Activated CD8-positive, alpha-beta T cell treated with anti-CD3 and anti-CD28 coated beads for 36 hours (primary cell): Measurements from ENCODE around the gene NUTM1. TPM values are rescaled to one million over a fixed set of nuclear protein-coding genes. Genes with fewer than 3 reads are reported as not detected.
"Not testable (repeated sequence)": the region's sequence is repeated elsewhere in the genome, so short reads cannot be mapped to it uniquely, and the experiment has no call there.

Source experiments
- ATAC-seq: fragments of 200-7000 bp; cut with Tn5 transposase; one replicate; pipeline ENCODE4 v1.10.0; 2021; ENCODE audit warnings: mild to moderate bottlenecking, moderate library complexity
- CTCF ChIA-PET: fragments of 350-600 bp; sonication (Branson Sonifier 250); formaldehyde crosslinking; loops from one replicate; lab custom pipeline; 2021; ENCODE audit warnings: antibody characterized with exemption; lab: Charles Lee
- POLR2A ChIA-PET: fragments of 350-600 bp; sonication (Branson Sonifier 250); formaldehyde crosslinking; loops from one replicate; lab custom pipeline; 2021; ENCODE audit warnings: antibody characterized with exemption; lab: Charles Lee
- DNase-seq: peaks from one replicate; pipeline ENCODE4 v3.0.0-alpha.2; 2020
- H3K27ac Mint-ChIP-seq: one replicate; pipeline ENCODE4 v1.8.0; 2021; ENCODE audit warnings: mild to moderate bottlenecking, mixed read lengths
- H3K27me3 Mint-ChIP-seq: one replicate; pipeline ENCODE4 v1.8.0; 2021; ENCODE audit warnings: mixed read lengths
- H3K36me3 Mint-ChIP-seq: one replicate; pipeline ENCODE4 v1.8.0; 2021; ENCODE audit warnings: low read depth, mixed read lengths
- H3K4me1 Mint-ChIP-seq: one replicate; pipeline ENCODE4 v1.8.0; 2021; ENCODE audit warnings: low read depth, mixed read lengths
- H3K4me3 Mint-ChIP-seq: one replicate; pipeline ENCODE4 v1.8.0; 2021; ENCODE audit warnings: mild to moderate bottlenecking, moderate library complexity, mixed read lengths
- H3K9me3 Mint-ChIP-seq: one replicate; pipeline ENCODE4 v1.8.0; 2021; ENCODE audit warnings: mixed read lengths
- intact Hi-C: fragments of 100-400 bp; cut with micrococcal nuclease; formaldehyde crosslinking; loops from one replicate; pipeline ENCODE4 v1.10.0; 2022
- total RNA-seq, 2 experiments: library from RNA; stranded (reverse); gene quantifications; one replicate each; pipeline ENCODE4 v1.2.3, GENCODE V29; 2021
- TF ChIP-seq, protein P1 (sequence below): fragments of 200-600 bp; IDR thresholded peaks from one replicate; pipeline ENCODE4 v1.8.0; 2022; ENCODE audit warnings: antibody characterized with exemption, mild to moderate bottlenecking

Gene NUTM1
- total RNA-seq, 2 experiments from 2014 or later, result not detected

DNA sequence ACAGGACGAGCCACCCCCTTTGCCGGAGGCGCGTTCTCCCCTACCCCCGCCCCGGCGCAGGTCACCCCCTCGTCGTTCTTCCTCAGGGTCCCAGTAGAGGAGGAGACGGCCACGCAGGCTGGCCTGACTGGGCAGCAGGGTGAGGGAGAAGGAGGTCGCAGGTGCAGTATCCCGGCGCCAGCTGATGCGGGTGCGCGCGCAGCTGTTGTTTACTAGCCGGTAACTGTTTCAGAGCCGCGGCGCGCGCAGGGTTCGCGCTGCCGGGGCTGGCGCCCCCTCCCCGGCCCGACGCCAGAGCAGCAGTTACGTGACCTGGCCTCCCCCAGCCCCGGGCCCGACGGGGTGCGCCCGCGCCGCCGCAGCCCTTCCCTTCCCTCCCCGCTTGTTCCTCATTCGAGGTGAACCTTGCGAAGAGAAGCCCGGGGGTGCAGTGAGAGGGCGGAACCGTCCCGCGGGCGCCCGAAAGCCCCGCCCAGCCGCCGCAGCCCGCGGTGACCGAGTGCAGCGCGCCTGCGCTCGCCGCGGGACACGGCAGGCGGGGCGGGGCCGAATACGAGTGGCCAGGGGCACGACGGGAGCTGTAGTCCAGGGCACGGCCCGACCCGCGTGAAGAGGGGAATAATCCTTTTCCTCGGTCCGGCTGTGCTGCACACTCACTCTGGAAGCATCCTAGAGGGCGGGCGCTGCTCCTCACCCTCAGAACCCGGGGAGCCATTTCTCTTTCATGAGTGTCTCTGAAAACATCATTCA lies 5.4 kb upstream of the NUTM1 start, which contains the start of gene SLC12A6:
SLC12A6 (minus strand) TSS at position 225 of the 750 bp plus-strand sequence. CDS start 1,101 bp downstream, outside the sequence.
- ChIA-PET POLR2A (interaction anchor here (0.6 to 3.0 kb wide), 3 partner anchors 10 to 15 kb away, joined by 4 to 18 read pairs (median 5); no protein-coding TSS in a partner anchor), CTCF (interaction anchor here (1.5 to 4.6 kb wide), 6 partner anchors 7 to 250 kb away, joined by 3 to 42 read pairs (median 12); partner anchors contain the start of gene LPCAT4)
- TF ChIP-seq, protein P1, sequence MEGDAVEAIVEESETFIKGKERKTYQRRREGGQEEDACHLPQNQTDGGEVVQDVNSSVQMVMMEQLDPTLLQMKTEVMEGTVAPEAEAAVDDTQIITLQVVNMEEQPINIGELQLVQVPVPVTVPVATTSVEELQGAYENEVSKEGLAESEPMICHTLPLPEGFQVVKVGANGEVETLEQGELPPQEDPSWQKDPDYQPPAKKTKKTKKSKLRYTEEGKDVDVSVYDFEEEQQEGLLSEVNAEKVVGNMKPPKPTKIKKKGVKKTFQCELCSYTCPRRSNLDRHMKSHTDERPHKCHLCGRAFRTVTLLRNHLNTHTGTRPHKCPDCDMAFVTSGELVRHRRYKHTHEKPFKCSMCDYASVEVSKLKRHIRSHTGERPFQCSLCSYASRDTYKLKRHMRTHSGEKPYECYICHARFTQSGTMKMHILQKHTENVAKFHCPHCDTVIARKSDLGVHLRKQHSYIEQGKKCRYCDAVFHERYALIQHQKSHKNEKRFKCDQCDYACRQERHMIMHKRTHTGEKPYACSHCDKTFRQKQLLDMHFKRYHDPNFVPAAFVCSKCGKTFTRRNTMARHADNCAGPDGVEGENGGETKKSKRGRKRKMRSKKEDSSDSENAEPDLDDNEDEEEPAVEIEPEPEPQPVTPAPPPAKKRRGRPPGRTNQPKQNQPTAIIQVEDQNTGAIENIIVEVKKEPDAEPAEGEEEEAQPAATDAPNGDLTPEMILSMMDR, result no peak
- H3K27ac Mint-ChIP-seq, result peak within 1 kb of the TSS; percentile 95
- peaks cover 49% of the 10 kb centered on the region for H3K4me1 Mint-ChIP-seq
- H3K9me3 Mint-ChIP-seq, result no peaks in the 10 kb centered on the region
- H3K27me3 Mint-ChIP-seq, result no peaks in the 10 kb centered on the region
- intact Hi-C loops, result loop anchor here (10.0 kb wide), 1 partner anchor 247 kb away; the partner anchor contains the start of gene GOLGA8B
- ATAC-seq, result peak; percentile 85
- H3K4me3 Mint-ChIP-seq, result peak within 1 kb of the TSS; percentile 99
- peaks cover 29% of the 10 kb centered on the region for H3K36me3 Mint-ChIP-seq
- peak; percentile 91 for DNase-seq

- DNase-seq (no peak), ATAC-seq (no peak)
- CTCF ChIA-PET, result interaction anchor here (1.5 to 4.6 kb wide), 6 partner anchors 8 to 249 kb away, joined by 3 to 42 read pairs (median 12); partner anchors contain the start of gene LPCAT4
- intact Hi-C loops, result loop anchor here (10.0 kb wide), 1 partner anchor 246 kb away; the partner anchor contains the start of gene GOLGA8B
- Mint-ChIP-seq H3K27ac (no peak overlapping the region), H3K9me3 (no peaks in the 10 kb centered on the region), H3K27me3 (no peaks in the 10 kb centered on the region), H3K4me3 (peak overlapping the region; percentile 99), H3K4me1 (peaks cover 46% of the 10 kb centered on the region), H3K36me3 (peaks cover 27% of the 10 kb centered on the region)
- TF ChIP-seq, protein P1, result no peak
- POLR2A ChIA-PET, result interaction anchor here (3.0 kb wide), 1 partner anchor 10 kb away, joined by 18 read pairs; no protein-coding TSS in a partner anchor
Measured at GRCh38 chr15:34338347-34338746, 4.8 kb upstream of the NUTM1 start.

- CTCF ChIA-PET, result interaction anchor here (2.3 to 4.6 kb wide), 3 partner anchors 27 to 248 kb away, joined by 6 to 42 read pairs (median 15); partner anchors contain the start of gene LPCAT4
- H3K27ac Mint-ChIP-seq, result peak overlapping the region; percentile 64
- intact Hi-C loops, result loop anchor here (10.0 kb wide), 1 partner anchor 245 kb away; the partner anchor contains the start of gene GOLGA8B
- TF ChIP-seq, protein P1, result no peak
- ATAC-seq, result no peak
- H3K9me3 Mint-ChIP-seq, result no peaks in the 10 kb centered on the region
- DNase-seq, result no peak
- peak overlapping the region; percentile 22 for H3K4me3 Mint-ChIP-seq
- no peaks in the 10 kb centered on the region for H3K27me3 Mint-ChIP-seq
- H3K4me1 Mint-ChIP-seq, result peaks cover 35% of the 10 kb centered on the region
- H3K36me3 Mint-ChIP-seq, result peaks cover 26% of the 10 kb centered on the region
- POLR2A ChIA-PET, result interaction anchor here (0.9 to 1.3 kb wide), 2 partner anchors 21 to 27 kb away, joined by 3 read pairs; partner anchors contain the start of gene LPCAT4
Measured at GRCh38 chr15:34339946-34340345, 3.2 kb upstream of the NUTM1 start.

DNA sequence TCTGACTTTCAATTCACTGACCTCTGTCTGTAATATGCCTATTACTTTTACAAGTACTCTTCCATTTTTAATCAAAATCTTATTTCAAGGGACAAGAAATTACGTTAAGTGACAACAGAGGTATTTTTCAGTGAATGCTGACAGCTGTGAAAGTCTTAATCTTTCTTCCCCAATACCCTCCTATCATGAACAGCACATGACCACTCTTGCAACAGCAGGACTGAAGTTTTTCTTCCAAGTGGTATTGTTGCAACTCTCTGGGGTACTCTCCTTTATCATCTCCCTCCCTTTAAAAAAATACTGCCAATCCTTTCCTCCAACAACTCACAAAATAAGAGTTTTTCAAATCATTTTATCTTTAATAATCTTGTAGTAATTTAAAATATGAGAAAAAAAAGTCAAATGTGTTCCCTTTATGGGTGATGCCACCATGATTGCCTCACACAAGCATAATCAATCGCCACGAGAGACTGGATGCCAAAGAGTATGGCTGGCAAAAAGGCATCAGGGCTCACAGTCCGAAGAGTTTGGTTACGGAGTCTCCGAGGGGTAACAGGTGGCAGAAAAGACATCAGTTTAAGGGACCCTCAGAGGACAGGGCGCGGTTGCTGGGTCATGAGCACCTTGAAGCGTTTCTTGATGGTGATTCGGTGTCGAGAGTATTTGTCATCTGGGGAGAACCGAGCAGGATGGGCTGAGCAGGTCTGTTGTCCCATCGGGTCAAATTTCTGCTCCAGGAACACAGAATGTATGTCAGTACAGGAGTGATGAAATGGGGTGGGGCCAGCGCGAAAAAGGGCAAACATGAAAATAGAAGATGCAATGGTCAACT lies 1.5 kb upstream of the NUTM1 start:
- ATAC-seq, result no peak
- Mint-ChIP-seq H3K9me3 (no peaks in the 10 kb centered on the region), H3K4me3 (no peak overlapping the region), H3K36me3 (peaks cover 26% of the 10 kb centered on the region), H3K27ac (peak overlapping the region; percentile 82), H3K4me1 (peaks cover 28% of the 10 kb centered on the region), H3K27me3 (no peaks in the 10 kb centered on the region)
- TF ChIP-seq, protein P1, result no peak
- intact Hi-C loops, result no loop called here
- ChIA-PET CTCF (interaction anchor here (0.7 to 3.1 kb wide), 7 partner anchors 8 to 100 kb away, joined by 3 to 40 read pairs (median 8); partner anchors contain the start of genes GOLGA8A and LPCAT4), POLR2A (no interaction called here)
- DNase-seq, result no peak

DNA sequence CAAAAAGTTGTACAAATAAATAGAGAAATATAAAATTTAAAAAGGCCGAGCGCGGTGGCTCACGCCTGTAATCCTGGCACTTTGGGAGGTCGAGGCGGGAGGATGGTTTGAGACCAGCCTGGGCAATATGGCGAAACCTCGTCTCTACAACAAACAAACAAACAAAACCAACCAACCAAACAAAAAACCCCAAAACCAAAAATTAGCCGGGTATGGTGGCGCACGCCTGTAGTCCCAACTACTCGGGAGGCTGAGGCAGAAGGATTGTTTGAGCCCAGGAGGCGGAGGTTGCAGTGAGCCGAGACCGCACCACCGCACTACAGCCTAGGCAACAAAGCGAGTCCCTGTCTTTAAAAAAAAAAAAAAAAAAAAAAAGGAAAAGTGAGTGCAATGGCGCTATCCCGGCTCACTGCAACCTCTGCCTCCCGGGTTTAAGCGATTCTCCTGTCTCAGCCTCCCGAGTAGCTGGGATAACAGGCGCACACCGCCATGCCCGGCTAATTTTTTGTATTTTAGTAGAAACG lies 840 bp upstream of the NUTM1 start:
- ChIA-PET CTCF (interaction anchor here (0.7 to 3.1 kb wide), 9 partner anchors 9 to 101 kb away, joined by 3 to 40 read pairs (median 6); partner anchors contain the start of genes GOLGA8A and LPCAT4), POLR2A (interaction anchor here (1.2 to 1.6 kb wide), 2 partner anchors 8 to 16 kb away, joined by 3 to 6 read pairs; no protein-coding TSS in a partner anchor)
- Mint-ChIP-seq H3K36me3 (peaks cover 26% of the 10 kb centered on the region), H3K4me1 (peaks cover 25% of the 10 kb centered on the region), H3K27ac (peak overlapping the region; percentile 82)
- H3K4me3 Mint-ChIP-seq, intact Hi-C loops, ATAC-seq, H3K27me3 Mint-ChIP-seq, H3K9me3 Mint-ChIP-seq: not testable (repeated sequence)
- DNase-seq, result peak; percentile 44
